ENCODE measurements around the gene ATG4B.

ATG4B gene

DNA sequence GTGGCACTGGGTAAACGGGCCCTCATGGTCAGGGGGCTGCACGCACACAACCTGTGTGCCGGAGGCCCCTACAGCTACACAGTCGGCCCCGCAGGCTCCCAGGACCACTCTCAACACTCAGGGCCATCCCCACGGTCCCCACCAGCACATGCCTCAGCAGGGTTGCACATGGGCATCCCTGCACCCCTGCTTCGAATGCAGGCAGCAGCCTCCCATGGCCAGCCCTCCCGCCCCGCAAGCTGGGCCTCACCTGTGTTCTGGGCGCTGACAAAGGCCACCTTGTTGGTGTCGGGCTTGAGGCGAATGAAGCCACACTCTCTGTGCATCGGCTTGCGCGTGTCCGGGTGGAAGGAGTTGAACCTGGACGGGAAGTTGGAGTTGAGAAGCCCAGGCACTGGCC is 34.8 kb upstream of the ATG4B start:
- no peak for ATAC-seq
- TF ChIP-seq ZC3H10 (CRISPR knock-in tag; IDR thresholded peaks at IDR 0.05) (no peak), CSRNP3 (CRISPR knock-in tag; IDR thresholded peaks at IDR 0.05) (no peak), RARB (CRISPR knock-in tag; IDR thresholded peaks at IDR 0.05) (no peak), TOX (CRISPR knock-in tag; IDR thresholded peaks at IDR 0.05; ENCODE audit: borderline replicate concordance) (no peak), ZFP30 (CRISPR knock-in tag; IDR thresholded peaks at IDR 0.05) (no peak)
- TF ChIP-seq, protein P1, sequence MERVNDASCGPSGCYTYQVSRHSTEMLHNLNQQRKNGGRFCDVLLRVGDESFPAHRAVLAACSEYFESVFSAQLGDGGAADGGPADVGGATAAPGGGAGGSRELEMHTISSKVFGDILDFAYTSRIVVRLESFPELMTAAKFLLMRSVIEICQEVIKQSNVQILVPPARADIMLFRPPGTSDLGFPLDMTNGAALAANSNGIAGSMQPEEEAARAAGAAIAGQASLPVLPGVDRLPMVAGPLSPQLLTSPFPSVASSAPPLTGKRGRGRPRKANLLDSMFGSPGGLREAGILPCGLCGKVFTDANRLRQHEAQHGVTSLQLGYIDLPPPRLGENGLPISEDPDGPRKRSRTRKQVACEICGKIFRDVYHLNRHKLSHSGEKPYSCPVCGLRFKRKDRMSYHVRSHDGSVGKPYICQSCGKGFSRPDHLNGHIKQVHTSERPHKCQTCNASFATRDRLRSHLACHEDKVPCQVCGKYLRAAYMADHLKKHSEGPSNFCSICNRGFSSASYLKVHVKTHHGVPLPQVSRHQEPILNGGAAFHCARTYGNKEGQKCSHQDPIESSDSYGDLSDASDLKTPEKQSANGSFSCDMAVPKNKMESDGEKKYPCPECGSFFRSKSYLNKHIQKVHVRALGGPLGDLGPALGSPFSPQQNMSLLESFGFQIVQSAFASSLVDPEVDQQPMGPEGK (CRISPR knock-in tag; IDR thresholded peaks at IDR 0.05; ENCODE audit: borderline replicate concordance) = no peak

DNA sequence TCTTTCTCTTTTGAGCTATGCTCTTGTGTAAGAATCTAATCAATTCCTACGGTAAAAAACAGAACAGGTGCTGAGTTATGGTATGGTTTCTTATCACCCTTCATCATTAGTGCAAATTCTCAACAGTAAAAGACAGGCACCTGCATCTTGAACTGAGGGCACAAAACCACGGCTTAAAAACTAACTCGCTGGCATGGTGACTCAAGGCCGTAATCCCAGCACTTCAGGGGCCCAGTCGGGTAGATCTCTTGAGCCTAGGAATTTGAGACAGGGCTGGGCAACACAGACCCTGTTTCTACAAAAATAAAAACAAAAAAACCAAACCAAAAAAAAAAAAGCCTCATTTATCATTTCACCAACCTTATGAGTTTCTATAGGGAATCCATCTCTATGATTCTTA is 33.8 kb upstream of the ATG4B start:
- ATAC-seq = no peak
- TF ChIP-seq ESRRG (CRISPR knock-in tag; IDR thresholded peaks at IDR 0.05) (no peak), GLIS3 (CRISPR knock-in tag; IDR thresholded peaks at IDR 0.05) (no peak), CSDC2 (CRISPR knock-in tag; IDR thresholded peaks at IDR 0.05) (no peak), ZNF8 (CRISPR knock-in tag; IDR thresholded peaks at IDR 0.05) (no peak), BACH2 (CRISPR knock-in tag; IDR thresholded peaks at IDR 0.05; ENCODE audit: borderline replicate concordance) (no peak), OSR1 (CRISPR knock-in tag; IDR thresholded peaks at IDR 0.05) (no peak), TCF4 (CRISPR knock-in tag; IDR thresholded peaks at IDR 0.05; ENCODE audit: borderline replicate concordance) (no peak), ZC3H10 (CRISPR knock-in tag; IDR thresholded peaks at IDR 0.05) (no peak), CSRNP3 (CRISPR knock-in tag; IDR thresholded peaks at IDR 0.05) (no peak), ZNF565 (CRISPR knock-in tag; conservative IDR thresholded peaks at IDR 0.05; ENCODE audit: low read depth) (no peak), ARNTL (CRISPR knock-in tag; IDR thresholded peaks at IDR 0.05; ENCODE audit: borderline replicate concordance, low read depth) (no peak), SNAI2 (CRISPR knock-in tag; IDR thresholded peaks at IDR 0.05) (no peak), TOX (CRISPR knock-in tag; IDR thresholded peaks at IDR 0.05; ENCODE audit: borderline replicate concordance) (no peak), ZFP30 (CRISPR knock-in tag; IDR thresholded peaks at IDR 0.05) (no peak), ZNF70 (CRISPR knock-in tag; IDR thresholded peaks at IDR 0.05) (no peak)
- TF ChIP-seq, protein P2, sequence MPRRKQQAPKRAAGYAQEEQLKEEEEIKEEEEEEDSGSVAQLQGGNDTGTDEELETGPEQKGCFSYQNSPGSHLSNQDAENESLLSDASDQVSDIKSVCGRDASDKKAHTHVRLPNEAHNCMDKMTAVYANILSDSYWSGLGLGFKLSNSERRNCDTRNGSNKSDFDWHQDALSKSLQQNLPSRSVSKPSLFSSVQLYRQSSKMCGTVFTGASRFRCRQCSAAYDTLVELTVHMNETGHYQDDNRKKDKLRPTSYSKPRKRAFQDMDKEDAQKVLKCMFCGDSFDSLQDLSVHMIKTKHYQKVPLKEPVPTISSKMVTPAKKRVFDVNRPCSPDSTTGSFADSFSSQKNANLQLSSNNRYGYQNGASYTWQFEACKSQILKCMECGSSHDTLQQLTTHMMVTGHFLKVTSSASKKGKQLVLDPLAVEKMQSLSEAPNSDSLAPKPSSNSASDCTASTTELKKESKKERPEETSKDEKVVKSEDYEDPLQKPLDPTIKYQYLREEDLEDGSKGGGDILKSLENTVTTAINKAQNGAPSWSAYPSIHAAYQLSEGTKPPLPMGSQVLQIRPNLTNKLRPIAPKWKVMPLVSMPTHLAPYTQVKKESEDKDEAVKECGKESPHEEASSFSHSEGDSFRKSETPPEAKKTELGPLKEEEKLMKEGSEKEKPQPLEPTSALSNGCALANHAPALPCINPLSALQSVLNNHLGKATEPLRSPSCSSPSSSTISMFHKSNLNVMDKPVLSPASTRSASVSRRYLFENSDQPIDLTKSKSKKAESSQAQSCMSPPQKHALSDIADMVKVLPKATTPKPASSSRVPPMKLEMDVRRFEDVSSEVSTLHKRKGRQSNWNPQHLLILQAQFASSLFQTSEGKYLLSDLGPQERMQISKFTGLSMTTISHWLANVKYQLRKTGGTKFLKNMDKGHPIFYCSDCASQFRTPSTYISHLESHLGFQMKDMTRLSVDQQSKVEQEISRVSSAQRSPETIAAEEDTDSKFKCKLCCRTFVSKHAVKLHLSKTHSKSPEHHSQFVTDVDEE (CRISPR knock-in tag; IDR thresholded peaks at IDR 0.05) = no peak
- TF ChIP-seq, protein P3, sequence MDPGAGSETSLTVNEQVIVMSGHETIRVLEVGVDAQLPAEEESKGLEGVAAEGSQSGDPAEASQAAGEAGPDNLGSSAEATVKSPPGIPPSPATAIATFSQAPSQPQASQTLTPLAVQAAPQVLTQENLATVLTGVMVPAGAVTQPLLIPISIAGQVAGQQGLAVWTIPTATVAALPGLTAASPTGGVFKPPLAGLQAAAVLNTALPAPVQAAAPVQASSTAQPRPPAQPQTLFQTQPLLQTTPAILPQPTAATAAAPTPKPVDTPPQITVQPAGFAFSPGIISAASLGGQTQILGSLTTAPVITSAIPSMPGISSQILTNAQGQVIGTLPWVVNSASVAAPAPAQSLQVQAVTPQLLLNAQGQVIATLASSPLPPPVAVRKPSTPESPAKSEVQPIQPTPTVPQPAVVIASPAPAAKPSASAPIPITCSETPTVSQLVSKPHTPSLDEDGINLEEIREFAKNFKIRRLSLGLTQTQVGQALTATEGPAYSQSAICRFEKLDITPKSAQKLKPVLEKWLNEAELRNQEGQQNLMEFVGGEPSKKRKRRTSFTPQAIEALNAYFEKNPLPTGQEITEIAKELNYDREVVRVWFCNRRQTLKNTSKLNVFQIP (CRISPR knock-in tag; IDR thresholded peaks at IDR 0.05; ENCODE audit: borderline replicate concordance, low read depth) = no peak

DNA sequence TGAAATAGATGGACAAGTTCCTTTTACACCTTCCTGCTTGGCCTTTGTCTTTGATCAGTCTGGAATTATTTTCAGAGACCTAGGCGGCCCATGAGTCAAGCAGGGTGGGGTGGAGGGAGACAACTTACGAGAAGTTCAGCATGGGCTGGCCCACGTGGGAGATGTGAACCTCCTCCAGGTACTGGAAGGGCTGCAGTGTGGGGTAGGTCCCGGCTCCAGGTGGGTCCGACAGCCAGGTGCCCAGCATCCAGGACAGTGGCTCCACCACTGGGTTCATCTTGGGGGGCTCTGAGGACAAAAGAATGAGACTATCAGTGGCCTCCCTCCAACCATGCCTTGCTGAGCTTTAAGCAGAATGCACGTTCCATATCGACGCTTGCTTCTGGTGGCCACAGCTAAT is 31.3 kb upstream of the ATG4B start:
- no peak for ATAC-seq
- TF ChIP-seq ZNF70 (CRISPR knock-in tag; IDR thresholded peaks at IDR 0.05) (no peak), OSR1 (CRISPR knock-in tag; IDR thresholded peaks at IDR 0.05) (no peak), ISL1 (CRISPR knock-in tag; IDR thresholded peaks at IDR 0.05) (no peak), CSRNP3 (CRISPR knock-in tag; IDR thresholded peaks at IDR 0.05) (no peak), ZFP3 (CRISPR knock-in tag; IDR thresholded peaks at IDR 0.05) (no peak), RARB (CRISPR knock-in tag; IDR thresholded peaks at IDR 0.05) (no peak), TCF4 (CRISPR knock-in tag; IDR thresholded peaks at IDR 0.05; ENCODE audit: borderline replicate concordance) (no peak), BACH2 (CRISPR knock-in tag; IDR thresholded peaks at IDR 0.05; ENCODE audit: borderline replicate concordance) (no peak), TOX (CRISPR knock-in tag; IDR thresholded peaks at IDR 0.05; ENCODE audit: borderline replicate concordance) (no peak), ZC3H10 (CRISPR knock-in tag; IDR thresholded peaks at IDR 0.05) (no peak), CREB5 (CRISPR knock-in tag; IDR thresholded peaks at IDR 0.05; ENCODE audit: low read depth) (no peak), ZNF8 (CRISPR knock-in tag; IDR thresholded peaks at IDR 0.05) (no peak), ARNTL (CRISPR knock-in tag; IDR thresholded peaks at IDR 0.05; ENCODE audit: borderline replicate concordance, low read depth) (no peak)
- TF ChIP-seq, protein P1 (CRISPR knock-in tag; IDR thresholded peaks at IDR 0.05; ENCODE audit: borderline replicate concordance) = no peak

Data from SK-N-SH treated with all-trans-retinoic acid at 6 μM for 48 hours (cell line).